HS-27A (cell line): ENCODE results near the gene ROMO1.
"Not testable (repeated sequence)": the region's sequence is repeated elsewhere in the genome, so short reads cannot be mapped to it uniquely, and the experiment has no call there.

ENCODE experiments used
- DNase-seq: peaks from one replicate; pipeline ENCODE4 v3.0.0-alpha.2; 2012; ENCODE audit warnings: low read depth, missing footprints

ROMO1 gene

GRCh38 chr20:35681960-35682359 lies 17.2 kb upstream of the ROMO1 start:
- no peak for DNase-seq

- not testable (repeated sequence) for DNase-seq
These were observed 13.8 kb upstream of the ROMO1 start for GRCh38 chr20:35685368-35685767.

DNA sequence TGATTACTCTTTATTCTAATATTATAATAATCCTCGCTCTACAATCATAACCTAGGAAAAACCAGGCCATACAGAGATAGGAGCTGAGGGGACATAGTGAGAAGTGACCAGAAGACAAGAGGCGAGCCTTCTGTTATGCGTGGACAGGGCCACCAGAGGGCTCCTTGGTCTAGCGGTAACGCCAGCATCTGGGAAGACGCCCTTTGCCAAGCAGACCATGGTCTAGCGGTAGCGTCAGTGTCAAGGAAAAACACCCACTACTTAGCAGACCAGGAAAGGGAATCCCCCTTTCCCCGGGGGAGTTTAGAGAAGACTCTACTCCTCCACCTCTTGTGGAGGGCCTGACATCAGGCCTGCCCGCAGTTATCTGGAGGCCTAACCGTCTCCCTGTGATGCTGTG lies 12.3 kb upstream of the ROMO1 start:
- DNase-seq: not testable (repeated sequence)

GRCh38 chr20:35690265-35690664 lies 8.9 kb upstream of the ROMO1 start:
- no peak for DNase-seq

GRCh38 chr20:35695245-35695749 lies 3.9 kb upstream of the ROMO1 start:
- DNase-seq: no peak

DNA sequence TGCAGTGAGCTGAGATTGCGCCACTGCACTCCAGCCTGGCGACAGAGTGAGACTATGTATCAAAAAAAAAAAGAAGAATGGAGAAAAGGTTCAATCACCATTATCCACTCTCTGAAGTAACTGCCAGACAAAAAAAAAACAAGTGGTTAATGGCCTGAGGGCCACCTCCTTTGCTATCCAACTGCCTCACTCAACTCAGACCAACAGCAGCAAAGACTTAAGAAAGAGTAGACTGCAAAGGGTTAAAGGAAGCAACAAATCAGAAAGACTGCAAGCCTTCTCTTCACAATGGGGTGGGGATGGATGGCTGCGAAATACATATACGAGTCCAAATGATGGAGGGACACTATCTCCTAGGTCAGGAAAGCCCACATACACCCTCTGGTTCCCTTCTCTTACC lies 3.2 kb upstream of the ROMO1 start:
- DNase-seq: no peak

- DNase-seq: no peak
These were observed 1.4 kb upstream of the ROMO1 start for GRCh38 chr20:35697696-35698297.

- DNase-seq: no peak
These were observed 693 bp upstream of the ROMO1 start for GRCh38 chr20:35698298-35699126.

DNA sequence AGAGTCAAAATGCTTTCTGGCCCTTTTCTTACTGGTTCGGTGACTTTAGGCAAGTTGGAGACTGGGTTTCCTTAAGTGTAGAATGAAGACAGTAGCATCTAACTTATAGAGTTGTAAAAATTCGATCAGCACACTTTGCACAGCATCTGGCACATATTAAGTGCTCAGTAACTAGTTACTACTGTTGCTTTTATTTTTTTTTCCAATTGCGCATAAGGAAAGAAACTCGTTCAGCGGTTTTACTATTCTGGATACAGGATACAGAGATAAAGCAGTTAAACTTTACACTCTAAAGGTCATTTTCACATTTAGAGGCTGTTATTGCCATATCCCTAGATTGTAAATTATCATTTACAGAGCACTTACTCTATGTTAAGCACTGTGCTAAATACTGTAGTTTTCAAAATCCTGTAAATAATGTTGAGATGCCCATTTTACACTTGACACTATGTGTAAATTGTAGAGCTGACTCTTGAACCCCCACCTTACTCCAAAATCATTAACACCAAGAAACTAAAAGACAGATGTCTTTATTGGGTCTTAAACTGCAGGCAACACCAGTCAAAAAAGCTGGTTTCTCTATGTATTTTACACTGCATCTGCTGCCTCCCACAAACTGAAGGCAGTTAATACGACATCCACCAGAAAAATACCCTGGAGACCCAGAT lies 886 bp downstream of the ROMO1 start:
- no peak for DNase-seq

- no peak for DNase-seq
These were observed 1.5 kb downstream of the ROMO1 start for GRCh38 chr20:35700625-35701148.

GRCh38 chr20:35702051-35702823 lies 3.0 kb downstream of the ROMO1 start:
- no peak for DNase-seq

- no peak for DNase-seq
These were observed 3.9 kb downstream of the ROMO1 start for GRCh38 chr20:35702824-35703695.

- DNase-seq: no peak
These were observed 5.5 kb downstream of the ROMO1 start for GRCh38 chr20:35704514-35705261.

GRCh38 chr20:35705894-35706293 lies 6.7 kb downstream of the ROMO1 start:
- not testable (repeated sequence) for DNase-seq

- not testable (repeated sequence) for DNase-seq
These were observed 7.7 kb downstream of the ROMO1 start for GRCh38 chr20:35706591-35707529.

- DNase-seq: no peak
These were observed 9.3 kb downstream of the ROMO1 start for GRCh38 chr20:35708502-35708901.

DNA sequence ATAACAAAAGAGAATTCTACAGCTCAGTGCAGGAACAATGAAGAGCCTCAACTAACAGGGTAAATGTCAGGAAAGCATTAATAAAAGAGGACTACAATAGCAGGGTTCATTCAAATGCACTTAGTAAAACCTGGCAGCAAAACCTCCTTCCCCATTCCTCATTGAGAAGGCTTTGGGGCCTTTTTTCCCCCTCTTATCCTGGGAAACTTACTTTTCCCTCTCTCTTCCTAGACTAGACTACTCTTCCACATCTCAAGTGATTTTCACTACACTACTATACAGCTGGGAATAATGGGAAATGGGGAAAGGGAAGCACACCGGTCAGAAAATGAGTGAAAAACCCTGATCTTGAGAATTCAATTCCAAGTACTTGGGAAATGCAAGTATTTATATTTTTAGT lies 10.1 kb downstream of the ROMO1 start:
- DNase-seq: no peak

GRCh38 chr20:35710039-35710438 lies 10.8 kb downstream of the ROMO1 start:
- DNase-seq: no peak
